ENCODE results near the gene RHOT1.
"Not testable (repeated sequence)": the region's sequence is repeated elsewhere in the genome, so short reads cannot be mapped to it uniquely, and the experiment has no call there.

RHOT1 gene

GRCh38 chr17:32222621-32223020, 80.3 kb downstream of the RHOT1 start:
- in situ Hi-C loops (cut with MboI; ENCODE audit: low sequenced_read_pairs): no loop called here

DNA sequence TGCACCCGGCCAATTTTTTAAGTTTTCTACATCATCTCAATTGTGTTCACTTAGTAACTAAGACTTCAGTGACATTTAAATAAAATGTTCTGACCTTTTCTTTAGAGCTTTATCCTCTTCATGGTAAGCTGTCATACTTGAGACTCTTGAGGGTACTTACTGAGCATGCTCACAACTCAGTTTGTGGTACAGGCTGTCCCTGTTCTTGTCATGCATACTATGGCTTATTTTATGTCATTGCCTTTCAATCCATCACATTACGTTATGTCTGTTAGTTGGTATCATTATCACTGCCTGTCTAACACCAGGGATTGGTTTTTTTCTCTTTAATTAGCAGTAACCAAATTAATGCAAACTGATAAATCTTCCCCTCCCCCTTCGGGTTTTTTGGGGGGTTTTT, 81.4 kb downstream of the RHOT1 start:
- in situ Hi-C loops (cut with MboI; ENCODE audit: low sequenced_read_pairs): no loop called here

GRCh38 chr17:32226886-32227285, 84.6 kb downstream of the RHOT1 start:
- in situ Hi-C loops (cut with MboI; ENCODE audit: low sequenced_read_pairs): no loop called here

DNA sequence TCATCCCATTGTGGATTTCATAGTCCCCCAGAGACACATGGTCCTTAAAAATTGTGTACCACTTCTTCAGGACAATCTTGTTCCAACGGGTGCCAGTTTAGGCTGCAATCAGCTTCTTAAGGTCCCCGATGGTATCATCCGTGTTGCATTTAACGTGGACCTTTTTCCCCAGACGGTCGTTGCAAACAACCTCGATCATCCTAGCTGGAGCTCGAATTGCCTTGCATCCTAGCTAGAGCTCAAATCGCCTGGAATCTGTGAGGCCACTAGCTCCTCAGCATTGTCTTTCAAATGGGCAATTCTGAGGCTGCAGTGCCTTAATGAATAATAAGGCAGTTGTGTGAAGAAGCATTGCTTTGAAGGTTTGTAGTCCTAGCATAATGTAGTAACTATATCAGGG, 85.6 kb downstream of the RHOT1 start:
- in situ Hi-C loops (cut with MboI; ENCODE audit: low sequenced_read_pairs): no loop called here

DNA sequence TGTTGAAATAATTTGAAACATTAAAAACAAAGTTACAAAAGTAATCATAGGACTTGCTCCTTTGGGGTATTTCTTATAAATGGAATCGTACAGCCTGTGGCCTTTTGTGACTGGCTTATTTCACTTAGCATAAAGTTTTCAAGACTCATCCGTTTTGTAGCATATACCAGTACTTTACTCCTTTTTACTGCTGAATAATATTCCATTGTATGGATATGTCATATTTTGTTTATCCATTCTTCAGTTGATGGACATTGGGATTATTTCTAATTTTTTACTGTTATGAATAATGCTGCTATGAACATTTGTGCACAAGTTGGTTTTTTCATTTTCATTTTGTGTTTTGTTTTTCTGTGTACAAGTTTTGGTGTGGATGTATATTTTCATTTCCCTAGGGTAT, 93.3 kb downstream of the RHOT1 start:
- in situ Hi-C loops (cut with MboI; ENCODE audit: low sequenced_read_pairs): no loop called here

- in situ Hi-C loops (cut with MboI; ENCODE audit: low sequenced_read_pairs): no loop called here
These were observed 97.2 kb downstream of the RHOT1 start for GRCh38 chr17:32239456-32239855.

- in situ Hi-C loops (cut with MboI; ENCODE audit: low sequenced_read_pairs): no loop called here
These were observed 98.4 kb downstream of the RHOT1 start for GRCh38 chr17:32240750-32241149.

GRCh38 chr17:32241640-32242039, 99.3 kb downstream of the RHOT1 start:
- in situ Hi-C loops (cut with MboI; ENCODE audit: low sequenced_read_pairs): no loop called here

DNA sequence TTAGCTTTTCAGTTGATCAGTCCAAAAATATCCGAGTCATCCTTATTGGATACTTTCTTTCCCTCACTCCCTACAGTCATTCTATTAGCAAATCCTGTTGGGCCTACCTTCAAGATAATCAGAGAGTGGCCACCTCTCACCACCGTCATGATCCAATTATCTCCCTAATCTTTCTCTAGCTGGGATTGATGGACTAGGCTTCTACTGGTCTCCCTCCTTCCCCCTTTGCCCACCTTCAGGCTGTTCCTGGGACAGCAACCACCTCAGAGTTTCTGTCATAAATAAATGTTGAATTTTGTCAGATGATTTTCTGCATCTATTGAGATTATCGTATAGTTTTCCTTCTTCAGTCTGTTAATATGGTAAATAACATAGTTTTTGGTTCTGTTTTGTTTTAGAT, 107.2 kb downstream of the RHOT1 start:
- in situ Hi-C loops (cut with MboI; ENCODE audit: low sequenced_read_pairs): no loop called here

GRCh38 chr17:32253117-32253611, 110.9 kb downstream of the RHOT1 start:
- in situ Hi-C loops (cut with MboI; ENCODE audit: low sequenced_read_pairs): no loop called here

- in situ Hi-C loops (cut with MboI; ENCODE audit: low sequenced_read_pairs): no loop called here
These were observed 113.9 kb downstream of the RHOT1 start for GRCh38 chr17:32256012-32256700.

DNA sequence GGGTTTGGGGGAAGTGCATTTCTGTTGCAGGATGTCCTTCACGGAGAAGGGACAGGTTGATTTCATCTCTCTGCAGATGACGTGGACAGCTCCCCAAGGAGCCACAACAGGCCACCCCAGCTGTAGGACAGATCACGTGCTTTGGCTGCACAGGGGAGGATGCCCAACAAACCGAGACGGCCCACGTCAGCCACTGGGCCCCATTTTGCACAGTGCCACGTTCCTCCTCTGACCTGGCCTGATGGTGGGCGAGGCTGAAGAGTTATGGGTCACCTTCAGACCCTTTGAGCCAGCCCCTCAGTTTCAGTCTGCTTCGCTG, 114.4 kb downstream of the RHOT1 start:
- in situ Hi-C loops (cut with MboI; ENCODE audit: low sequenced_read_pairs): no loop called here

DNA sequence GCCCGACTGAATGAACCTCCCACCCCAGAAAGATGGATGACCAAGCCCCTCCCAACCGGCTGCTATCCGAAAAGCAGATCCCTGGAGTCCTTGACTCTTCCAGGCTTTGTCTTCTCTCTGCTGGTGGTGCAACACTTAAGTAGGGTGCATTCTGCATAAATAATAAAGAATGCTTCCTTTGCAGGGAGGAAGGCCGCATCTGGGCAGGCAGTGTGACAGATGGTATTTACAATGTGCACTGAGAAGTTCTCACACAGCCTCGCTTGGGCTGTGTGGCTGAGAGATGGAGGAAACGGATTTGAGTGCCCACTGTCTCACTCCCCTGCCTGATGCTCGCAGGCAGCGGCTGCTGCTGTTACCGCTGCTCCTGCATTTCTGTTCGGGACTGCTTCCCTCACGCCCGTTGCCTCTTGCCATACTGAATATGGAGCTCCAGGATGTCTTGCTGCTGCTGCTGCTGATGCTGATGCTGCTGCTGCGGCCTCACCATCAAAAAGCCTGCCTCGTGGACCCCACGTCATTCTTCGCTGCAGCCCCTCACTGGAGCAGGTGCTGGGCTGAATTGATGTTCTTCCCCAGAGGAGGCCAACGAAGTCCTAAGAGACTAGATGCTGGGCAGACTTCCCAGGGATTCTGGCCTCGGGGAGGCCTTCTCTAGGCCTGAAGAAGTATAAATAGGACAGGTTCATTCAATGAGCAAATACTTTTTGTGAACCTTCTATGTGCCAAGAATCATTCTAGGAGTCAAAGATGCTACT, 116.3 kb downstream of the RHOT1 start:
- in situ Hi-C loops (cut with MboI; ENCODE audit: low sequenced_read_pairs): no loop called here

DNA sequence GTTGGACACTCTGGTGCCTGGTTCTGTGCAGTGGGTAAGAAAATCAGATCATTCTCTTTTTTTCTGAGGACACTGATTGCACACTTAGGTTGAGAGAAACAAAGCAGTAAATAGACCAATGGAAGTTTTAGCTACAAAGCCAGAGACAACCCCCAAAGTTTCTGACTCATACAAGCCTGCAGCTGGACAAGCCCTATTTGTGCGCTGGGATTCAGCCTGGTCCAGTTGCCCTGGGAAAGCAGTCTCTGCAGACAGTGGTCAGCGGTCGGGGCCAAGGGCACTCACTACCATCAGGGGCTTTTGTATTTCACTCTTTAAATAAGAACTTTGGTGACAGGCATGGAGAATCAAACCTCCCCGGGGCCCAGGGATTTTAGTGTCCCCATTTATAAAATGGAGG, 117.3 kb downstream of the RHOT1 start:
- in situ Hi-C loops (cut with MboI; ENCODE audit: low sequenced_read_pairs): no loop called here

GRCh38 chr17:32261417-32261736, 119.1 kb downstream of the RHOT1 start:
- in situ Hi-C loops (cut with MboI; ENCODE audit: low sequenced_read_pairs): no loop called here

GRCh38 chr17:32261936-32262510, 119.7 kb downstream of the RHOT1 start:
- in situ Hi-C loops (cut with MboI; ENCODE audit: low sequenced_read_pairs): no loop called here

DNA sequence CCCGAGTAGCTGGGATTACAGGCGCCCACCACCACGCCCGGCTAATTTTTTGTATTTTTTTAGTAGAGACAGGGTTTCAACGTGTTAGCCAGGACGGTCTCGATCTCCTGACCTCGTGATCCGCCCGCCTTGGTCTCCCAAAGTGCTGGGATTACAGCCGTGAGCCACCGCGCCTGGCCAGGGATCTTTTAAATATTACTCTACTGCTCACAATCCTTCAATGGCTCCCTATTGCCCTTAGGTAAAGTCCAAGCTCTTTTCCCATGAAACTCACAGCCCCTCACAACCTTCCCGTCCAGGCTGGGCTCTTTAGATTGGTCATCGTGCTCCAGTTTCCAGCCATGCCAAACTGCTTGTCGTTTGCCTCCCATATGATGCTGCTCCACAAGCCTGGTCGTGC, 121.2 kb downstream of the RHOT1 start:
- in situ Hi-C loops (cut with MboI; ENCODE audit: low sequenced_read_pairs): not testable (repeated sequence)

DNA sequence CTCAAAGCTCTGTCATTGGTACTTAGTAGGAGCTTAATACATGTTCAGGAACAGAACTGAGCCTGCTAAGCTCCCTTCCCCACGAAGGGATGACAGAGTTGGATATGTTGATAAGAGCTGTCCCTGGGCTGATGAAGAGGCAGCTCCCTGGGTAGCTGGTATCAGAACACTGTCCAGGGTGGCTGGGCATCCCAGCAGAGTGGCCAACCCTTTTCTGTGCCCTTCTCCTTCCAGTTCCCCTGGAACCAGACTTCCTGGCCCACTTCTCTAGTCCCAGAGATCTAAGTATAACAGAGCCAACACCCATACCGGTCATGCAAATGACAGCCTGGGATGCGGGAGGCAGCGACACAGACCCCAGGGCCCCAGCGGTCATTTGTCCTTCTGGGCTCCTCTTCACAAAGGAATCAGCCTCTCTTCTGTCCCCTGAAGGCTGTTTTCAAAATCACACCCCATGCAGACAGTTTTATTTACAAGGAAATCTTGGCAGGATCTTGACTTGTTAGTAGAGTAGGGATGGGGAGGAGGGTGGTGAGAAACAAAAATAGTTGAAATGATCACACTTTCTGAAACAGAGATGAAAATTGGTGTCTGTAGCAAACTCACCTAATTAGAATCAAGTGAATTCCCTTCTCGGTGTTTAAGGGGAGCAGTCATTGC, 122.0 kb downstream of the RHOT1 start:
- in situ Hi-C loops (cut with MboI; ENCODE audit: low sequenced_read_pairs): no loop called here

GRCh38 chr17:32264823-32265191, 122.5 kb downstream of the RHOT1 start:
- in situ Hi-C loops (cut with MboI; ENCODE audit: low sequenced_read_pairs): no loop called here

GRCh38 chr17:32265192-32265923, 123.1 kb downstream of the RHOT1 start, which contains the start of gene RHBDL3:
TSS of gene RHBDL3 (plus strand) at chr17:32265832. CDS start at chr17:32266190, 358 bp downstream.
- in situ Hi-C loops (cut with MboI; ENCODE audit: low sequenced_read_pairs): no loop called here

DNA sequence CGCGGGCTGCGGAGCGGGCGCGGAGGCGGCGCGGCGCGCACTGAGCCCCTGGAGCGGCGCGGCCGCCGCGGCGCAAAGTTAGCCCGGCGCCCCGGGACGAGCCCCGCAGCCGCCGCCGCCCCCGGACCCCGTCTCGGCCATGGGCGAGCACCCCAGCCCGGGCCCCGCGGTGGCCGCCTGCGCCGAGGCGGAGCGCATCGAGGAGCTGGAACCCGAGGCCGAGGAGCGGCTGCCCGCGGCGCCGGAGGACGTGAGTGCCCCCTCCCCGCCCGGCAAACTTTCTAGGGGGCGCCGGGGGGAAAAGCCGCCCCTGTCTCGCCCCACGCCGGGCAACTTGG, 123.7 kb downstream of the RHOT1 start:
- in situ Hi-C loops (cut with MboI; ENCODE audit: low sequenced_read_pairs): no loop called here

Data from HL-60/S4 treated with retinoic acid at 250 ng/mL for 4 days and 3 days (cell line).